GM21825 (cell line): ENCODE data around the gene GP1BB.
A peak's percentile ranks its signal among the peaks of the same experiment; 100 is the strongest.

Experiments used
- ATAC-seq: cut with Tn5 transposase; IDR thresholded peaks from one replicate; pipeline ENCODE4 v1.9.1; 2021; ENCODE audit warnings: mild to moderate bottlenecking, moderate library complexity; ENCODE audit not compliant: unreplicated experiment

The GP1BB gene

GRCh38 chr22:19713650-19714311 is 9.6 kb upstream of the GP1BB start:
- no peak for ATAC-seq

- no peak for ATAC-seq
These were observed 8.8 kb upstream of the GP1BB start, which contains the start of gene SEPTIN5 for GRCh38 chr22:19714312-19715187. Gene SEPTIN5, plus strand, starts transcription at chr22:19714503. Its CDS starts 86 bp downstream, at chr22:19714589.

- no peak for ATAC-seq
These were observed 8.0 kb upstream of the GP1BB start for GRCh38 chr22:19715188-19715930.

- ATAC-seq: no peak
These were observed 7.1 kb upstream of the GP1BB start for GRCh38 chr22:19716041-19716828.

- ATAC-seq: no peak
These were observed 6.6 kb upstream of the GP1BB start for GRCh38 chr22:19716829-19717105.

- ATAC-seq: no peak
These were observed 6.2 kb upstream of the GP1BB start for GRCh38 chr22:19717181-19717580.

GRCh38 chr22:19717691-19718455 is 5.5 kb upstream of the GP1BB start:
- peak; percentile 71 for ATAC-seq

- ATAC-seq: no peak
These were observed 4.8 kb upstream of the GP1BB start for GRCh38 chr22:19718456-19719049.

- ATAC-seq: no peak
These were observed 4.3 kb upstream of the GP1BB start for GRCh38 chr22:19719050-19719482.

GRCh38 chr22:19719488-19720021 is 3.8 kb upstream of the GP1BB start:
- no peak for ATAC-seq

- no peak for ATAC-seq
These were observed 3.0 kb upstream of the GP1BB start for GRCh38 chr22:19720150-19720827.

GRCh38 chr22:19720999-19721329 is 2.4 kb upstream of the GP1BB start:
- ATAC-seq: no peak

- no peak for ATAC-seq
These were observed 1.8 kb upstream of the GP1BB start for GRCh38 chr22:19721330-19722177.

- ATAC-seq: no peak
These were observed 959 bp upstream of the GP1BB start for GRCh38 chr22:19722178-19722981.

- ATAC-seq: no peak
These were observed 432 bp upstream of the GP1BB start for GRCh38 chr22:19722982-19723231.

GRCh38 chr22:19723983-19724827 is 866 bp downstream of the GP1BB start:
- no peak for ATAC-seq
